ENCODE data around the gene HERC3.

The HERC3 gene

GRCh38 chr4:88690355-88690754 lies 98.1 kb downstream of the HERC3 start:
- TF ChIP-seq GABPA (IDR thresholded peaks at IDR 0.05; ENCODE audit: low read depth) (no peak), SPI1 (IDR thresholded peaks at IDR 0.05; ENCODE audit: borderline replicate concordance, low read depth) (no peak), REST (IDR thresholded peaks at IDR 0.05; ENCODE audit: insufficient replicate concordance, low read depth) (no peak), POLR2AphosphoS5 (IDR thresholded peaks at IDR 0.05; ENCODE audit: low read depth) (no peak), CTCF (IDR thresholded peaks at IDR 0.05; ENCODE audit: insufficient read depth, low read length) (no peak)
- DNase-seq (ENCODE audit: low read depth in 1 of 2, low spot score in 1 of 2), result no peak
- H3K4me3 ChIP-seq (replicated peaks; ENCODE audit: insufficient read depth, low read length), result no peak overlapping the region
- H3K27ac ChIP-seq (replicated peaks), result no peak overlapping the region
- no peaks in the 10 kb centered on the region for H3K27me3 ChIP-seq (ENCODE audit: insufficient read depth, poor library complexity, severe bottlenecking)

GRCh38 chr4:88693792-88694191 lies 101.5 kb downstream of the HERC3 start:
- no peak for TF ChIP-seq GABPA (IDR thresholded peaks at IDR 0.05; ENCODE audit: low read depth)
- TF ChIP-seq REST (IDR thresholded peaks at IDR 0.05; ENCODE audit: insufficient replicate concordance, low read depth), result no peak
- TF ChIP-seq CTCF (IDR thresholded peaks at IDR 0.05; ENCODE audit: insufficient read depth, low read length), result no peak
- TF ChIP-seq POLR2AphosphoS5 (IDR thresholded peaks at IDR 0.05; ENCODE audit: low read depth), result no peak
- TF ChIP-seq SPI1 (IDR thresholded peaks at IDR 0.05; ENCODE audit: borderline replicate concordance, low read depth), result no peak

GRCh38 chr4:88696630-88697029 lies 104.3 kb downstream of the HERC3 start:
- Histone ChIP-seq H3K4me3 (replicated peaks; ENCODE audit: insufficient read depth, low read length) (no peak overlapping the region), H3K27me3 (ENCODE audit: insufficient read depth, poor library complexity, severe bottlenecking) (no peaks in the 10 kb centered on the region), H3K27ac (replicated peaks) (no peak overlapping the region)
- DNase-seq (ENCODE audit: low read depth in 1 of 2, low spot score in 1 of 2), result no peak
- TF ChIP-seq SPI1 (IDR thresholded peaks at IDR 0.05; ENCODE audit: borderline replicate concordance, low read depth) (no peak), GABPA (IDR thresholded peaks at IDR 0.05; ENCODE audit: low read depth) (no peak), POLR2AphosphoS5 (IDR thresholded peaks at IDR 0.05; ENCODE audit: low read depth) (no peak), CTCF (IDR thresholded peaks at IDR 0.05; ENCODE audit: insufficient read depth, low read length) (no peak), REST (IDR thresholded peaks at IDR 0.05; ENCODE audit: insufficient replicate concordance, low read depth) (no peak)

More at GRCh38 chr4:88693792-88694191, 101.5 kb downstream of the HERC3 start:
- Histone ChIP-seq H3K27ac (replicated peaks) (no peak overlapping the region), H3K4me3 (replicated peaks; ENCODE audit: insufficient read depth, low read length) (no peak overlapping the region), H3K27me3 (ENCODE audit: insufficient read depth, poor library complexity, severe bottlenecking) (no peaks in the 10 kb centered on the region)
- DNase-seq (ENCODE audit: low read depth in 1 of 2, low spot score in 1 of 2), result no peak

All from HL-60 (cell line).